HCT116 (cell line): ENCODE results near the gene DAPK1. TPM values are rescaled to one million over a fixed set of nuclear protein-coding genes. Genes with fewer than 3 reads are reported as not detected.

Source experiments
- ATAC-seq: fragments of 200-7000 bp; cut with Tn5 transposase; 2 replicates; pipeline ENCODE4 v1.9.1; 2020; ENCODE audit warnings: mild to moderate bottlenecking, moderate library complexity
- BruUV-seq: library from RNA; stranded (reverse); fragments of 400-500 nt; replicated peaks from 2 replicates; lab custom pipeline; 2021; lab: Mats Ljungman, UMichigan
- CTCF ChIA-PET: fragments of 300-600 bp; sonication (Branson Sonifier 250); formaldehyde crosslinking; loops from one replicate; lab custom pipeline; 2021; ENCODE audit warnings: antibody characterized with exemption; lab: Charles Lee
- POLR2A ChIA-PET: fragments of 300-600, 350-600 bp; sonication (Branson Sonifier 250); formaldehyde crosslinking; loops from one replicate; lab custom pipeline; 2021; ENCODE audit warnings: antibody characterized with exemption; lab: Charles Lee
- RAD21 ChIA-PET, 2 experiments: fragments of 300-600 bp; sonication (Branson Sonifier 250); formaldehyde crosslinking; loops; one replicate each; lab custom pipeline; 2023; ENCODE audit warnings: low total read pairs in 2 of 2; ENCODE audit not compliant: uncharacterized antibody in 2 of 2, unreplicated experiment in 2 of 2, low non-redundant PET in 1 of 2; lab: Charles Lee
- DNase-seq: peaks from one replicate; pipeline ENCODE4 v3.0.0-alpha.2; 2010; ENCODE audit warnings: low read depth, low spot score
- H2AFZ ChIP-seq: fragments of 200-600 bp; shearing (Covaris generic), sonication (generic); 2 replicates; pipeline ENCODE4 v1.6.1; 2017; ENCODE audit warnings: low read depth, mixed run types, mixed read lengths, antibody characterized with exemption, low read length; ENCODE audit not compliant: poor library complexity, severe bottlenecking
- H3K27ac ChIP-seq: 2 replicates; pipeline ENCODE4 v1.5.1; 2012; ENCODE audit warnings: low read depth, low read length
- H3K27me3 ChIP-seq: fragments of 200-600 bp; sonication (generic); 2 replicates; pipeline ENCODE4 v1.6.1; 2016; ENCODE audit warnings: mixed run types, low read length, mixed read lengths; ENCODE audit not compliant: insufficient read depth
- H3K36me3 ChIP-seq, 2 experiments: fragments of 200-500 bp in 1 of 2; fragments of 200-600 bp in 1 of 2; sonication (Bioruptor generic) in 1 of 2; sonication (generic) in 1 of 2; 2 replicates each; pipeline versions ENCODE4 v1.5.1 to v1.6.1; 2014 to 2016; ENCODE audit warnings: low read length in 2 of 2, inconsistent platforms in 1 of 2, mixed read lengths in 1 of 2, mixed run types in 1 of 2; ENCODE audit not compliant: insufficient read depth in 2 of 2, control insufficient read depth in 1 of 2
- H3K4me1 ChIP-seq, 2 experiments: fragments of 200-600 bp in 1 of 2; sonication (generic) in 1 of 2; 2 replicates each; pipeline versions ENCODE4 v1.5.1 to v1.6.1; 2012 to 2017; ENCODE audit warnings: low read length in 2 of 2, inconsistent platforms in 1 of 2, mild to moderate bottlenecking in 1 of 2, mixed read lengths in 1 of 2, mixed run types in 1 of 2, moderate library complexity in 1 of 2; ENCODE audit not compliant: insufficient read depth in 2 of 2, control insufficient read depth in 1 of 2
- H3K4me2 ChIP-seq: fragments of 200-600 bp; sonication (generic); 2 replicates; pipeline ENCODE4 v1.6.1; 2017; ENCODE audit warnings: mixed run types, low read length, mixed read lengths
- H3K4me3 ChIP-seq, 2 experiments: fragments of 200-600 bp in 1 of 2; sonication (generic) in 1 of 2; replicated peaks in 1 of 2; 2 replicates each; pipeline ENCODE4 v1.5.1; 2011 to 2016; ENCODE audit warnings: low read length in 2 of 2, control low read depth in 1 of 2, low read depth in 1 of 2, mild to moderate bottlenecking in 1 of 2, mixed read lengths in 1 of 2, mixed run types in 1 of 2
- H3K79me2 ChIP-seq: fragments of 200-600 bp; sonication (generic); 2 replicates; pipeline ENCODE4 v1.6.1; 2017; ENCODE audit warnings: mild to moderate bottlenecking, mixed run types, low read length, moderate library complexity, mixed read lengths; ENCODE audit not compliant: insufficient read depth
- H3K9ac ChIP-seq: fragments of 200-600 bp; sonication (generic); 2 replicates; pipeline ENCODE4 v1.6.1; 2016; ENCODE audit warnings: low read length, mixed read lengths
- H3K9me2 ChIP-seq: fragments of 200-600 bp; sonication (generic), shearing (Covaris generic); 2 replicates; pipeline ENCODE4 v1.6.1; 2017; ENCODE audit warnings: mixed run types, mild to moderate bottlenecking, moderate library complexity; ENCODE audit not compliant: insufficient read depth
- H3K9me3 ChIP-seq, 2 experiments: fragments of 200-500 bp in 1 of 2; fragments of 200-600 bp in 1 of 2; sonication (Bioruptor generic) in 1 of 2; sonication (generic) in 1 of 2; 2 replicates each; pipeline ENCODE4 v1.6.1; 2014 to 2017; ENCODE audit warnings: low read length in 2 of 2, mixed read lengths in 2 of 2, inconsistent platforms in 1 of 2, low read depth in 1 of 2, mild to moderate bottlenecking in 1 of 2, mixed run types in 1 of 2, moderate library complexity in 1 of 2; ENCODE audit not compliant: control insufficient read depth in 1 of 2, insufficient read depth in 1 of 2
- H4K20me1 ChIP-seq: fragments of 200-600 bp; sonication (generic), shearing (Covaris generic); 2 replicates; pipeline ENCODE4 v1.6.1; 2017; ENCODE audit warnings: mixed run types, mild to moderate bottlenecking, moderate library complexity; ENCODE audit not compliant: insufficient read depth
- CBX3 ChIP-seq: IDR thresholded peaks from 2 replicates; pipeline ENCODE4 v1.6.1; 2012; ENCODE audit warnings: low read depth
- CEBPB ChIP-seq: IDR thresholded peaks from 2 replicates; pipeline ENCODE4 v1.6.1; 2012; ENCODE audit warnings: low read depth
- EGR1 ChIP-seq: IDR thresholded peaks from 2 replicates; pipeline ENCODE4 v1.6.1; 2012; ENCODE audit warnings: low read depth
- EZH2phosphoT487 ChIP-seq: fragments of 200-600 bp; IDR thresholded peaks from 2 replicates; pipeline ENCODE4 v1.6.1; 2018; ENCODE audit warnings: antibody characterized with exemption, borderline replicate concordance
- JUND ChIP-seq: IDR thresholded peaks from 2 replicates; pipeline ENCODE4 v1.6.1; 2012
- MAX ChIP-seq: IDR thresholded peaks from 2 replicates; pipeline ENCODE4 v1.6.1; 2012
- POLR2A ChIP-seq: IDR thresholded peaks from 2 replicates; pipeline ENCODE4 v1.7.0; 2011; ENCODE audit warnings: borderline replicate concordance; ENCODE audit not compliant: insufficient read depth, insufficient read length; ENCODE audit errors: extremely low read depth
- SIN3A ChIP-seq: IDR thresholded peaks from 2 replicates; pipeline ENCODE4 v1.6.1; 2012; ENCODE audit warnings: low read depth
- SP1 ChIP-seq: IDR thresholded peaks from 2 replicates; pipeline ENCODE4 v1.6.1; 2012; ENCODE audit warnings: low read depth
- SRF ChIP-seq: IDR thresholded peaks from 2 replicates; pipeline ENCODE4 v1.6.1; 2012; ENCODE audit warnings: low read depth
- TCF7L2 ChIP-seq: IDR thresholded peaks from 2 replicates; pipeline ENCODE4 v1.7.0; 2011; ENCODE audit warnings: borderline replicate concordance, inconsistent platforms; ENCODE audit not compliant: insufficient read depth, insufficient read length; ENCODE audit errors: extremely low read depth
- ZBTB33 ChIP-seq: IDR thresholded peaks from 2 replicates; pipeline ENCODE4 v1.6.1; 2011; ENCODE audit warnings: mild to moderate bottlenecking, low read length, moderate library complexity; ENCODE audit not compliant: insufficient replicate concordance; ENCODE audit errors: extremely low read depth
- ZFX ChIP-seq: fragments of 450-650 bp; IDR thresholded peaks from 2 replicates; pipeline ENCODE4 v1.6.1; 2017
- ZNF274 ChIP-seq: fragments of 200-500 bp; sonication (Bioruptor generic); IDR thresholded peaks from 2 replicates; pipeline ENCODE4 v1.6.1; 2014; ENCODE audit warnings: mild to moderate bottlenecking, low read depth, low read length, inconsistent platforms
- intact Hi-C: fragments of 100-400 bp; cut with micrococcal nuclease; formaldehyde crosslinking; loops from 2 replicates; pipeline ENCODE4 v1.10.0; 2022
- total RNA-seq: library from RNA; stranded (reverse); gene quantifications from one replicate; pipeline ENCODE4 v1.2.1, GENCODE V29; 2021; ENCODE audit not compliant: unreplicated experiment

Gene DAPK1
- total RNA-seq, 1 experiment from 2014 or later: 5.6 TPM

GRCh38 chr9:87753313-87753712, 255.6 kb downstream of the DAPK1 start:
- RAD21 ChIA-PET: no interaction called here
- no TSS peak for BruUV-seq
- POLR2A ChIA-PET: no interaction called here

More at GRCh38 chr9:87753313-87753712, 255.6 kb downstream of the DAPK1 start:
- H3K4me3 ChIP-seq: no peak overlapping the region
- CTCF ChIA-PET: no interaction called here
- no peaks in the 10 kb centered on the region for H3K79me2 ChIP-seq
- H4K20me1 ChIP-seq: no peaks in the 10 kb centered on the region
- H3K36me3 ChIP-seq: no peaks in the 10 kb centered on the region
- no peaks in the 10 kb centered on the region for H3K9me2 ChIP-seq
- no peak for TF ChIP-seq ZFX
- TF ChIP-seq POLR2A: no peak
- no peak for TF ChIP-seq EGR1
- TF ChIP-seq SP1: no peak
- no peak for TF ChIP-seq SIN3A
- TF ChIP-seq TCF7L2: no peak
- no peak for TF ChIP-seq MAX
- no peak for TF ChIP-seq SRF
- TF ChIP-seq CBX3: no peak
- TF ChIP-seq ZBTB33: no peak
- TF ChIP-seq CEBPB: no peak
- TF ChIP-seq EZH2phosphoT487: no peak
- no peak for TF ChIP-seq JUND
- TF ChIP-seq ZNF274: no peak
- TF ChIP-seq, all 23 proteins: peak for 0
- Histone ChIP-seq H3K27me3 (no peaks in the 10 kb centered on the region), H3K4me1 (no peaks in the 10 kb centered on the region), H3K9me3 (no peaks in the 10 kb centered on the region), H3K27ac (no peak overlapping the region), H3K4me2 (no peak overlapping the region), H2AFZ (no peak overlapping the region), H3K9ac (no peak overlapping the region)
- ATAC-seq (no peak), DNase-seq (no peak)
- intact Hi-C loops: no loop called here

Other genes starting within 250 kb of the DAPK1 start
- 63.1 TPM for gene CTSL, start 228.3 kb downstream of the DAPK1 start, total RNA-seq